Ureter (tissue), 1 donor: Measurements from ENCODE around the gene MAGI2. TPM values are rescaled to one million over a fixed set of nuclear protein-coding genes. Genes with fewer than 3 reads are reported as not detected.

Experiments
- DNase-seq: peaks from one replicate; pipeline ENCODE4 v3.0.0-alpha.2; 2020; ENCODE audit warnings: low spot score
- total RNA-seq: library from RNA; stranded (reverse); gene quantifications from one replicate; pipeline ENCODE4 v1.2.4, GENCODE V29; 2023
- donor health status: DM: yes; HTN: yes; CAD: no.

Gene MAGI2
- total RNA-seq, 1 donor from 2014 or later, result 25.3 TPM

- no peak for DNase-seq
Observed at GRCh38 chr7:78413568-78413967, 1039.9 kb downstream of the MAGI2 start.

- no peak for DNase-seq
Observed at GRCh38 chr7:78412216-78412858, 1041.1 kb downstream of the MAGI2 start.

- DNase-seq, result no peak
Observed at GRCh38 chr7:78407031-78407430, 1046.4 kb downstream of the MAGI2 start.

GRCh38 chr7:78406531-78406930 is 1046.9 kb downstream of the MAGI2 start:
- DNase-seq, result no peak

GRCh38 chr7:78402096-78402495 is 1051.4 kb downstream of the MAGI2 start:
- no peak for DNase-seq

- DNase-seq, result no peak
Observed at GRCh38 chr7:78400038-78400437, 1053.4 kb downstream of the MAGI2 start.

GRCh38 chr7:78399033-78399769 is 1054.3 kb downstream of the MAGI2 start:
- DNase-seq, result no peak

GRCh38 chr7:78398576-78398975 is 1054.9 kb downstream of the MAGI2 start:
- DNase-seq, result no peak

GRCh38 chr7:78398081-78398480 is 1055.4 kb downstream of the MAGI2 start:
- DNase-seq, result no peak

- no peak for DNase-seq
Observed at GRCh38 chr7:78396210-78396609, 1057.3 kb downstream of the MAGI2 start.

GRCh38 chr7:78395298-78396036 is 1058.0 kb downstream of the MAGI2 start:
- no peak for DNase-seq

- no peak for DNase-seq
Observed at GRCh38 chr7:78389022-78389421, 1064.4 kb downstream of the MAGI2 start.

GRCh38 chr7:78386520-78386919 is 1066.9 kb downstream of the MAGI2 start:
- DNase-seq, result no peak

- no peak for DNase-seq
Observed at GRCh38 chr7:78383096-78383880, 1070.2 kb downstream of the MAGI2 start.

GRCh38 chr7:78379148-78379547 is 1074.3 kb downstream of the MAGI2 start:
- DNase-seq, result no peak

GRCh38 chr7:78377532-78377931 is 1075.9 kb downstream of the MAGI2 start:
- DNase-seq, result no peak

- no peak for DNase-seq
Observed at GRCh38 chr7:78370936-78371335, 1082.5 kb downstream of the MAGI2 start.

GRCh38 chr7:78368771-78369170 is 1084.7 kb downstream of the MAGI2 start:
- no peak for DNase-seq

GRCh38 chr7:78367280-78367773 is 1086.1 kb downstream of the MAGI2 start:
- DNase-seq, result no peak

- no peak for DNase-seq
Observed at GRCh38 chr7:78363866-78364265, 1089.6 kb downstream of the MAGI2 start.

GRCh38 chr7:78359836-78360235 is 1093.6 kb downstream of the MAGI2 start:
- DNase-seq, result no peak

- no peak for DNase-seq
Observed at GRCh38 chr7:78357709-78358108, 1095.8 kb downstream of the MAGI2 start.
